HepG2 (cell line): Measurements from ENCODE around the gene CAPN11. TPM values are rescaled to one million over a fixed set of nuclear protein-coding genes. Genes with fewer than 3 reads are reported as not detected.

Experiments
- ATAC-seq: fragments of 200-7000 bp; cut with Tn5 transposase; 3 replicates; pipeline ENCODE4 v1.9.1; 2020; ENCODE audit warnings: mild to moderate bottlenecking, moderate library complexity
- BruUV-seq: library from RNA; stranded (reverse); fragments of 400-500 nt; replicated peaks from 2 replicates; lab custom pipeline; 2021; lab: Mats Ljungman, UMichigan
- CTCF ChIA-PET: fragments of 300-600 bp; formaldehyde crosslinking; extraction: SDS; loops from one replicate; lab custom pipeline; 2021; ENCODE audit warnings: low total read pairs, inconsistent platforms, low intra/inter-chr PET ratio; lab: Yijun Ruan, JAX
- POLR2A ChIA-PET: fragments of 350-600 bp; sonication (Branson Sonifier 250); formaldehyde crosslinking; loops from one replicate; lab custom pipeline; 2020; ENCODE audit warnings: antibody characterized with exemption, inconsistent platforms; lab: Yijun Ruan, JAX
- DNase-seq: peaks from one replicate; pipeline ENCODE4 v3.0.0-alpha.2; 2015; ENCODE audit warnings: low spot score
- FAIRE-seq: peaks from 3 replicates; lab custom pipeline; 2011; peaks lifted over from hg19 to GRCh38; lab: Jason Lieb, UNC
- H2AFZ ChIP-seq: one replicate; pipeline ENCODE4 v1.6.1; 2011; ENCODE audit warnings: low read length, inconsistent platforms
- H3K27ac ChIP-seq: fragments of 300-600 bp; 3 replicates; pipeline ENCODE4 v1.8.0; 2011; ENCODE audit warnings: mixed run types, mild to moderate bottlenecking, mixed read lengths, low read length, inconsistent platforms; ENCODE audit not compliant: insufficient read depth; ENCODE audit errors: extremely low read length
- H3K27me3 ChIP-seq, 2 experiments: fragments of 200-600 bp in 1 of 2; 2 replicates in 1 of 2; 3 replicates in 1 of 2; pipeline versions ENCODE4 v1.6.0 to v1.8.0; 2011; ENCODE audit warnings: low read length in 2 of 2, mild to moderate bottlenecking in 2 of 2, moderate library complexity in 2 of 2, inconsistent platforms in 1 of 2; ENCODE audit not compliant: insufficient read depth in 2 of 2, control insufficient read depth in 1 of 2
- H3K36me3 ChIP-seq, 2 experiments: fragments of 200-600 bp in 1 of 2; replicated peaks in 1 of 2; 2 replicates in 1 of 2; 3 replicates in 1 of 2; pipeline versions ENCODE4 v1.5.1 to v1.8.0; 2011; ENCODE audit warnings: low read length in 2 of 2, inconsistent platforms in 1 of 2; ENCODE audit not compliant: insufficient read depth in 2 of 2, control insufficient read depth in 1 of 2
- H3K4me1 ChIP-seq: 2 replicates; pipeline ENCODE4 v1.5.1; 2012; ENCODE audit warnings: low read length, inconsistent platforms; ENCODE audit not compliant: insufficient read depth
- H3K4me2 ChIP-seq: 2 replicates; pipeline ENCODE4 v1.6.0; 2011; ENCODE audit warnings: low read depth, low read length, inconsistent platforms
- H3K4me3 ChIP-seq, 3 experiments: fragments of 200-600 bp in 1 of 3; sonication (generic), shearing (Covaris generic) in 1 of 3; replicated peaks in 1 of 3; 2 replicates each; pipeline ENCODE4 v1.5.1; 2011 to 2016; ENCODE audit warnings: low read length in 3 of 3, inconsistent platforms in 2 of 3, low read depth in 2 of 3, mild to moderate bottlenecking in 2 of 3, control low read depth in 1 of 3, mixed read lengths in 1 of 3; ENCODE audit not compliant: insufficient read depth in 1 of 3
- H3K79me2 ChIP-seq: one replicate; pipeline ENCODE4 v1.6.1; 2011; ENCODE audit warnings: low read length, inconsistent platforms; ENCODE audit not compliant: insufficient read depth
- H3K9ac ChIP-seq: 2 replicates; pipeline ENCODE4 v1.6.0; 2011; ENCODE audit warnings: mild to moderate bottlenecking, low read depth, low read length, inconsistent platforms; ENCODE audit not compliant: insufficient read depth
- H3K9me3 ChIP-seq: 2 replicates; pipeline ENCODE4 v1.5.1; 2012; ENCODE audit warnings: mild to moderate bottlenecking, low read length
- H4K20me1 ChIP-seq: 2 replicates; pipeline ENCODE4 v1.6.0; 2011; ENCODE audit warnings: inconsistent platforms, mild to moderate bottlenecking, low read length, moderate library complexity; ENCODE audit not compliant: insufficient read depth
- CEBPG ChIP-seq: IDR thresholded peaks from 2 replicates; pipeline ENCODE4 v1.6.1; 2016
- CTCF ChIP-seq: sonication (generic); formaldehyde crosslinking; IDR thresholded peaks from 2 replicates; pipeline ENCODE4 v1.5.0; 2020; ENCODE audit warnings: mild to moderate bottlenecking, missing genetic modification reagents, moderate library complexity
- KDM4B ChIP-seq: sonication (generic); formaldehyde crosslinking; IDR thresholded peaks from 2 replicates; pipeline ENCODE4 v1.4.0; 2020; ENCODE audit warnings: missing genetic modification reagents
- MATR3 ChIP-seq: sonication (generic); formaldehyde crosslinking; IDR thresholded peaks from 2 replicates; pipeline ENCODE4 v1.4.0; 2020; ENCODE audit warnings: missing genetic modification reagents
- MLLT10 ChIP-seq: sonication (generic); formaldehyde crosslinking; IDR thresholded peaks from 2 replicates; pipeline ENCODE4 v1.4.0; 2020; ENCODE audit warnings: missing genetic modification reagents
- RAD21 ChIP-seq: fragments of 450-650 bp; formaldehyde crosslinking; IDR thresholded peaks from 2 replicates; pipeline ENCODE4 v1.5.0; 2020; ENCODE audit warnings: mild to moderate bottlenecking
- SKI ChIP-seq: fragments of 450-650 bp; IDR thresholded peaks from one replicate; pipeline ENCODE4 v1.6.1; 2018; ENCODE audit warnings: mild to moderate bottlenecking; ENCODE audit not compliant: partially characterized antibody
- SMC3 ChIP-seq: IDR thresholded peaks from 2 replicates; pipeline ENCODE4 v1.6.1; 2011; ENCODE audit warnings: low read length, improper control_type of control experiment
- XRCC5 ChIP-seq: fragments of 200-400 bp; formaldehyde crosslinking; optimal IDR thresholded peaks from 2 replicates; pipeline ENCODE3; 2017; ENCODE audit warnings: mild to moderate bottlenecking, low read length
- ZNF205 ChIP-seq: IDR thresholded peaks from 2 replicates; pipeline ENCODE4 v1.6.1; 2018; ENCODE audit warnings: missing biosample characterization, missing genetic modification reagents
- ZNF317 ChIP-seq: sonication (generic); formaldehyde crosslinking; IDR thresholded peaks from 2 replicates; pipeline ENCODE4 v1.5.0; 2020; ENCODE audit warnings: mild to moderate bottlenecking, missing genetic modification reagents
- ZNF350 ChIP-seq: sonication (generic); formaldehyde crosslinking; IDR thresholded peaks from 2 replicates; pipeline ENCODE4 v1.4.0; 2020; ENCODE audit warnings: mild to moderate bottlenecking, low read depth, missing genetic modification reagents, borderline replicate concordance
- ZNF597 ChIP-seq: sonication (generic); formaldehyde crosslinking; IDR thresholded peaks from 2 replicates; pipeline ENCODE4 v1.5.0; 2020; ENCODE audit warnings: missing genetic modification reagents
- ZNF615 ChIP-seq: sonication (generic); formaldehyde crosslinking; IDR thresholded peaks from 2 replicates; pipeline ENCODE4 v1.5.0; 2020; ENCODE audit warnings: mild to moderate bottlenecking, missing genetic modification reagents, borderline replicate concordance
- WGBS: methylation state at CpG from one replicate; pipeline ENCODE4 v1.1.6; 2017; ENCODE audit warnings: low lambda C conversion rate; 5-methylcytosine and 5-hydroxymethylcytosine counted together
- in situ Hi-C: cut with HindIII; loops from 2 replicates; pipeline ENCODE4 v1.10.0; 2017; ENCODE audit warnings: low pct_unique_long_range_greater_than_20kb; ENCODE audit not compliant: extremely low pct_ligation_motif_present
- intact Hi-C: fragments of 100-400 bp; cut with micrococcal nuclease; formaldehyde crosslinking; loops from one replicate; pipeline ENCODE4 v1.10.0; 2022; ENCODE audit not compliant: unreplicated experiment
- polyA plus RNA-seq, 8 experiments: library from polyadenylated mRNA; depleted of rRNA in 3 of 8; stranded (reverse) in 7 of 8; unstranded in 1 of 8; fragments of >200 nt; fragmentation: Illumina TruSeq in 4 of 8; extraction: Trizol in 4 of 8; gene quantifications; 2 replicates each; pipeline versions ENCODE4 v1.2.1 to v1.2.3, GENCODE V29; 2011 to 2016; ENCODE audit warnings: low read depth in 4 of 8, missing spikeins in 1 of 8, mixed read lengths in 1 of 8; ENCODE audit not compliant: insufficient read depth in 1 of 8
- total RNA-seq, 5 experiments: library from RNA; depleted of rRNA; stranded (reverse); fragments of >200 nt; fragmentation: Illumina TruSeq; extraction: Trizol; gene quantifications; 2 replicates each; pipeline ENCODE4 v1.2.3, GENCODE V29; 2016; ENCODE audit warnings: low read depth in 1 of 5

Gene CAPN11
- total and polyA plus RNA-seq, 2 of the 13 experiments (the other 11 are each of a cell fraction or from before 2014, with no cell fraction given), result 0.07 to 0.11 TPM

GRCh38 chr6:44113414-44113813 lies 45.2 kb upstream of the CAPN11 start:
- Histone ChIP-seq H3K36me3 (peaks cover 28 to 72% of the 10 kb centered on the region in 2 experiments), H3K4me1 (peaks cover 86% of the 10 kb centered on the region), H2AFZ (no peak overlapping the region), H3K4me3 (no peak overlapping the region), H3K27me3 (no peaks in the 10 kb centered on the region), H3K9ac (no peak overlapping the region), H3K79me2 (peaks cover 58% of the 10 kb centered on the region), H3K4me2 (no peak overlapping the region), H3K9me3 (no peaks in the 10 kb centered on the region), H3K27ac (peak overlapping the region; percentile 19), H4K20me1 (peaks cover 27% of the 10 kb centered on the region)
- POLR2A ChIA-PET, result interaction anchor here (1.8 to 2.3 kb wide), 2 partner anchors 11 to 13 kb away, joined by 5 to 10 read pairs; no protein-coding TSS in a partner anchor
- ATAC-seq (peak; percentile 53), DNase-seq (no peak), FAIRE-seq (no peak)
- in situ Hi-C loops, result no loop called here
- CTCF ChIA-PET, result interaction anchor here (1.5 kb wide), 1 partner anchor 14 kb away, joined by 8 read pairs; no protein-coding TSS in a partner anchor
- intact Hi-C loops, result loop anchor here (2.0 to 5.0 kb wide), 3 partner anchors 13 to 124 kb away; partner anchors contain the start of genes MRPL14 and TMEM63B
- TF ChIP-seq SKI, result no peak
- TF ChIP-seq SMC3, result peak; percentile 32
- TF ChIP-seq ZNF205 (CRISPR knock-in tag), result no peak
- TF ChIP-seq ZNF615 (CRISPR knock-in tag), result no peak
- peak; percentile 11 for TF ChIP-seq XRCC5
- TF ChIP-seq MATR3, result no peak
- TF ChIP-seq ZNF317, result 0 out of 2 replicates have a peak, but pooled peaks have one; percentile 6
- TF ChIP-seq ZNF597, result no peak
- TF ChIP-seq CEBPG (CRISPR knock-in tag), result no peak
- TF ChIP-seq KDM4B (CRISPR knock-in tag), result no peak
- no peak for TF ChIP-seq ZNF350 (CRISPR knock-in tag)
- peak; percentile 32; the same call in 1 of the 2 replicates for TF ChIP-seq CTCF
- TF ChIP-seq RAD21 (CRISPR knock-in tag), result peak; percentile 32; the same call in 1 of the 2 replicates
- TF ChIP-seq MLLT10 (CRISPR knock-in tag), result no peak
- TF ChIP-seq, all 625 proteins: peak for 5
- WGBS, result 69% methylated on average over 3 of the region's 3 CpGs
- no TSS peak for BruUV-seq
